Stimulated activated CD4-positive, alpha-beta T cell treated with anti-CD3 and anti-CD28 coated beads, TNF-alpha, amount 100 ng/mL, for 4 hours (primary cell): ENCODE measurements around the gene LIFR.

ENCODE experiments used
- DNase-seq, 3 experiments: peaks; one replicate each; pipeline ENCODE4 v3.0.0-alpha.2; 2020; ENCODE audit warnings: low read depth in 3 of 3

Gene LIFR

GRCh38 chr5:38442247-38442573, 114.2 kb downstream of the LIFR start:
- DNase-seq: no peak

GRCh38 chr5:38441453-38442246, 114.8 kb downstream of the LIFR start:
- peak; percentile 54 to 61 (median 54) for DNase-seq

GRCh38 chr5:38438757-38439156, 117.7 kb downstream of the LIFR start:
- DNase-seq: no peak

GRCh38 chr5:38434966-38435705, 121.3 kb downstream of the LIFR start:
- no peak for DNase-seq

- DNase-seq: no peak
Observed at GRCh38 chr5:38433160-38433861, 123.1 kb downstream of the LIFR start.

GRCh38 chr5:38431242-38431853, 125.1 kb downstream of the LIFR start:
- no peak for DNase-seq

- no peak for DNase-seq
Observed at GRCh38 chr5:38426986-38427950, 129.2 kb downstream of the LIFR start.

- DNase-seq: no peak
Observed at GRCh38 chr5:38426490-38426889, 130.0 kb downstream of the LIFR start.
